GM12891 (cell line): ENCODE measurements around the gene CCDC47.

Experiments used
- POLR2A ChIP-seq: IDR thresholded peaks from 2 replicates; pipeline ENCODE4 v1.6.1; 2011; ENCODE audit warnings: low read depth, low read length, control low read depth
- POLR2AphosphoS5 ChIP-seq: IDR thresholded peaks from 2 replicates; pipeline ENCODE4 v1.6.1; 2011; ENCODE audit warnings: low read depth, low read length, control low read depth
- TAF1 ChIP-seq: IDR thresholded peaks from 2 replicates; pipeline ENCODE4 v1.6.1; 2011; ENCODE audit warnings: low read depth, low read length, control low read depth

DNA sequence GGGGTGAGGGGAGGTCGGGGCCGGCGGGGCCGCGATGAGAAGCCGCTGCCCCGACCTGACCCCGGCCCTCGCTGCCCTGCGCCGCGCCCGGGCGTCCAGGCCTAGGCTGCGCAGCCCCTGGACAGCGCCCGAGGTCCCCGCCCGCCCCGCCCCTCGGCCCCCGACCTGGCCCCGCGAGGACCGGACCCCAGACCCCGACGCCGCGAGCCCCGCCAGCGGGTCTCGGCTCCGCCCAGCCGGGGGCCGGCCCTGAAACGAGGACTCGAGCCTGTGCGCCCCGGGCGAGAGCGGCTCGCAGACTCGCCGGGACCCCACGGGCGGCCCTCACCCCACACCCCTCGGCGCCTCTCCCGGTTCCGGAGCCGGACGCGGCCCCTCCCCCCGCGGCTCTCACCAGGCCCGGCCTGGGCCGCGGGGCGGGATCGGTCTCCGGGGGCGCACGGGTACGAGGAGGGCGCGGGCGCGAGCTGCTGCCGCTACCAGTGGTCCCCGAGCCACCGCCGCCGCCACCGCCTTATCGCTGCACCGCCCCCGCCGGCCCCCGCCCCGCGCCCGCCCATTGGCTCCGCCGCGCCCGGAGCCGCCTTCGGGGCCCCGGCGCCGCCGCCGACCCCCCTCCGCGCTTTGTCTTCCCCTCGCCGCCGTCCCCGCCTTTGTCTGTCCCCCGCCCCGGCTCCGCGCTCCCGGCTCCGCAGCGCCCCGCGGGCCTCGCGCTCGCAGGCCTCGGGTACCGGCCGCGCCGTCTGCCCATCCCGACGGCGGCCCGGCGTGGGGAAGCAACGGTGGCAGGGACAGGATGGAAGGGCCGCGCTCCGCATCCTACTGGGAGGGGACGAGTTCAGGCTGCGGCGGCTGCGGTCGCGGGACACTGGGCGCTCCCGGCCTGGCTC lies 73.5 kb downstream of the CCDC47 start, which contains the start of gene LIMD2:
- TF ChIP-seq POLR2AphosphoS5 (no peak; the same call in 1 of the 2 replicates), POLR2A (peak; percentile 42), TAF1 (peak; percentile 10; the same call in 1 of the 2 replicates)
